SU-DHL-6 (cell line): ENCODE measurements around the gene NET1.

Source experiments
- EZH2phosphoT487 ChIP-seq: fragments of 200-600 bp; sonication (generic), shearing (Covaris generic); conservative IDR thresholded peaks from 2 replicates; pipeline ENCODE4 v1.6.1; 2018; ENCODE audit warnings: mild to moderate bottlenecking, antibody characterized with exemption, low read length, moderate library complexity, mixed read lengths
- TF ChIP-seq, protein P1 (sequence below): fragments of 200-600 bp; sonication (generic); IDR thresholded peaks from one replicate; pipeline ENCODE4 v1.5.1; 2017; ENCODE audit warnings: antibody characterized with exemption, mild to moderate bottlenecking, low read length, moderate library complexity; ENCODE audit not compliant: insufficient read depth, poor library complexity, severe bottlenecking

DNA sequence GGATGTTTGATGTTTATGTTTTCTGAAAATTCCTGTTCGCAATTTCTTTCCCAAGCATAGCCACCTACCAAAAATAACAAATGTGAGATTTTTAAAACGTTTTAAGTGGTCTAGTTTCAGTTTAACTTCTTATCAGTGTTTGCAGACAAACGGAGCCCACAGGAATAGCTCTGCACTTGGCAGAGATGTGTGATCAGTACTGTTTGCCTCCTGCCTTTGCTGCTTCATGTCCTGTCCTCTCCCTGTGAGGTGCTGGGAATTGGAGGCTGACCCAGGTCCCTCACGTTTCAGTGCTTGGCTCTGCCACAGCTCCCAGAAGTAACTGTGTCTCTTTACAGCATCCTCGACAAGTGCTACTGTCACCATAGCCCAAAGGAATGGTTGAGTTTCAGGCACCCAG lies 46.4 kb upstream of the NET1 start:
- TF ChIP-seq, protein P1, sequence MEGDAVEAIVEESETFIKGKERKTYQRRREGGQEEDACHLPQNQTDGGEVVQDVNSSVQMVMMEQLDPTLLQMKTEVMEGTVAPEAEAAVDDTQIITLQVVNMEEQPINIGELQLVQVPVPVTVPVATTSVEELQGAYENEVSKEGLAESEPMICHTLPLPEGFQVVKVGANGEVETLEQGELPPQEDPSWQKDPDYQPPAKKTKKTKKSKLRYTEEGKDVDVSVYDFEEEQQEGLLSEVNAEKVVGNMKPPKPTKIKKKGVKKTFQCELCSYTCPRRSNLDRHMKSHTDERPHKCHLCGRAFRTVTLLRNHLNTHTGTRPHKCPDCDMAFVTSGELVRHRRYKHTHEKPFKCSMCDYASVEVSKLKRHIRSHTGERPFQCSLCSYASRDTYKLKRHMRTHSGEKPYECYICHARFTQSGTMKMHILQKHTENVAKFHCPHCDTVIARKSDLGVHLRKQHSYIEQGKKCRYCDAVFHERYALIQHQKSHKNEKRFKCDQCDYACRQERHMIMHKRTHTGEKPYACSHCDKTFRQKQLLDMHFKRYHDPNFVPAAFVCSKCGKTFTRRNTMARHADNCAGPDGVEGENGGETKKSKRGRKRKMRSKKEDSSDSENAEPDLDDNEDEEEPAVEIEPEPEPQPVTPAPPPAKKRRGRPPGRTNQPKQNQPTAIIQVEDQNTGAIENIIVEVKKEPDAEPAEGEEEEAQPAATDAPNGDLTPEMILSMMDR: no peak
- TF ChIP-seq EZH2phosphoT487: no peak
